GM06990 (cell line): Measurements from ENCODE around the gene AHRR.

ENCODE experiments used
- DNase-seq: peaks from one replicate; pipeline ENCODE4 v3.0.0-alpha.2; 2011; ENCODE audit not compliant: insufficient read length; ENCODE audit errors: extremely low read depth
- H3K27me3 ChIP-seq: replicated peaks from 2 replicates; pipeline ENCODE4 v1.6.0; 2011; ENCODE audit warnings: low read length; ENCODE audit not compliant: control insufficient read depth, insufficient read depth
- H3K36me3 ChIP-seq: 2 replicates; pipeline ENCODE4 v1.5.1; 2011; ENCODE audit warnings: low read length; ENCODE audit not compliant: control insufficient read depth, insufficient read depth
- H3K4me3 ChIP-seq: replicated peaks from 2 replicates; pipeline ENCODE4 v1.5.1; 2011; ENCODE audit warnings: low read depth, mild to moderate bottlenecking, control low read depth, low read length
- CTCF ChIP-seq: IDR thresholded peaks from 2 replicates; pipeline ENCODE4 v1.5.1; 2011; ENCODE audit warnings: low read length, control low read depth, mild to moderate bottlenecking, inconsistent platforms; ENCODE audit not compliant: insufficient read depth, poor library complexity, severe bottlenecking

The AHRR gene

GRCh38 chr5:313265-313664 lies 8.2 kb upstream of the AHRR start:
- no peak for TF ChIP-seq CTCF
- Histone ChIP-seq H3K27me3 (no peaks in the 10 kb centered on the region), H3K4me3 (no peak overlapping the region), H3K36me3 (peaks cover 18% of the 10 kb centered on the region)
- DNase-seq = no peak

- Histone ChIP-seq H3K27me3 (no peaks in the 10 kb centered on the region), H3K36me3 (peaks cover 13% of the 10 kb centered on the region), H3K4me3 (no peak overlapping the region)
- no peak for TF ChIP-seq CTCF
- DNase-seq = no peak
Measured at GRCh38 chr5:313806-314376, 7.6 kb upstream of the AHRR start.

- H3K36me3 ChIP-seq = peaks cover 11% of the 10 kb centered on the region
- DNase-seq = no peak
- H3K27me3 ChIP-seq = no peaks in the 10 kb centered on the region
- no peak for TF ChIP-seq CTCF
- no peak overlapping the region for H3K4me3 ChIP-seq
Measured at GRCh38 chr5:314676-315487, 6.6 kb upstream of the AHRR start.

GRCh38 chr5:315488-316209 lies 5.9 kb upstream of the AHRR start:
- H3K4me3 ChIP-seq = no peak overlapping the region
- no peaks in the 10 kb centered on the region for H3K27me3 ChIP-seq
- no peak for TF ChIP-seq CTCF
- no peak for DNase-seq
- H3K36me3 ChIP-seq = peaks cover 9% of the 10 kb centered on the region

GRCh38 chr5:316210-317085 lies 5.1 kb upstream of the AHRR start:
- DNase-seq = no peak
- no peak for TF ChIP-seq CTCF
- Histone ChIP-seq H3K27me3 (no peaks in the 10 kb centered on the region), H3K4me3 (no peak overlapping the region), H3K36me3 (peaks cover 9% of the 10 kb centered on the region)
